Erythroblast (primary cell): ENCODE data around the gene NLRC4.

Experiments used
- GATA1 ChIP-seq: IDR thresholded peaks from 2 replicates; pipeline ENCODE4 v1.6.1; 2011; ENCODE audit warnings: low read depth, mild to moderate bottlenecking, control low read depth, low read length, moderate library complexity
- POLR2A ChIP-seq: IDR thresholded peaks from 2 replicates; pipeline ENCODE4 v1.6.1; 2011; ENCODE audit warnings: mild to moderate bottlenecking, low read length

- TF ChIP-seq POLR2A = no peak
- no peak for TF ChIP-seq GATA1
Measured at GRCh38 chr2:32250290-32250689, 14.4 kb downstream of the NLRC4 start.
